C4-2B (cell line): ENCODE data around the gene PGBD5.

ENCODE experiments used
- H3K27ac ChIP-seq: fragments of 450-650 bp; 2 replicates; pipeline ENCODE4 v1.5.1; 2017
- CTCF ChIP-seq: fragments of 450-650 bp; conservative IDR thresholded peaks from 2 replicates; pipeline ENCODE4 v1.5.1; 2017; ENCODE audit warnings: mild to moderate bottlenecking
- ZFX ChIP-seq: fragments of 450-650 bp; IDR thresholded peaks from 2 replicates; pipeline ENCODE4 v1.6.1; 2017

PGBD5 gene

GRCh38 chr1:230345139-230345885, 80.8 kb downstream of the PGBD5 start:
- H3K27ac ChIP-seq: no peak overlapping the region
- TF ChIP-seq CTCF: no peak
- TF ChIP-seq ZFX: no peak

DNA sequence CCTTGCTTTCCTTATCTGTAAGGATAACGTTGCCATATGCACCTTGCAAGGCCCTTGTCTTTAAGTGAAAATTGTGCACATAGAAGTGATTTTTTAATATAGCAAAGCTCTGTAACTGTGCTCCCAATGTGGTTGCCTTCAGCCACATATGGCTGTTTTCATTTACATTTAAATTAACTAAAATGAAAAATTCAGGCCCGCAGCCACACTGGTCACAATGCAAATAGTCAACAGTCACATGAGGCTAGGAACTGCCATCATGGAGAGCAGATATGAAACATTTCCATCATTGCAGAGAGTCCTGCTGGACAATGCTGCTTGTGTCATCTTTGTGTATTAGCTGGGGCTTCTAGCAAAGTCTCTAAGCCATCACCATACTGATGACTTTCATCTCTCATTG, 83.4 kb downstream of the PGBD5 start:
- H3K27ac ChIP-seq: no peak overlapping the region
- TF ChIP-seq CTCF (no peak), ZFX (no peak)

DNA sequence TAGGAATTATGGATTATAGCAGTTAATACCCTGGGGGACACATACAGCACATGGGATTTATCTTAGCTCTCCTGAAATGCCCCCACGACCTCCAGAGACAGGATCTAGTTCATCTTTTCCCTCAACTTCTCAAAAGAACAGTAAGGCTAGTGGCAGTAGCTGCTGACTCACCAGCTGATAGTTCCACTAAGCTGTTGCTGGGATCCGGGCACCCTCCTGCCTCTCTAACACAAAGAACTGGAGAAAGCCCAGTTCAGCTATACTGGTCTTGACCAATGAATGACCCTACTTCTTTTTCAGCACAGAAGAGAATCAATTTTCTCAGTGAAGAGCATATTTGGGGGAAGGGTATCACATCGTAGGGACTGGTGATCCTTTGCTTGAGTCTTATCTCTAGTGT, 84.1 kb downstream of the PGBD5 start:
- TF ChIP-seq CTCF (no peak), ZFX (no peak)
- H3K27ac ChIP-seq: no peak overlapping the region

DNA sequence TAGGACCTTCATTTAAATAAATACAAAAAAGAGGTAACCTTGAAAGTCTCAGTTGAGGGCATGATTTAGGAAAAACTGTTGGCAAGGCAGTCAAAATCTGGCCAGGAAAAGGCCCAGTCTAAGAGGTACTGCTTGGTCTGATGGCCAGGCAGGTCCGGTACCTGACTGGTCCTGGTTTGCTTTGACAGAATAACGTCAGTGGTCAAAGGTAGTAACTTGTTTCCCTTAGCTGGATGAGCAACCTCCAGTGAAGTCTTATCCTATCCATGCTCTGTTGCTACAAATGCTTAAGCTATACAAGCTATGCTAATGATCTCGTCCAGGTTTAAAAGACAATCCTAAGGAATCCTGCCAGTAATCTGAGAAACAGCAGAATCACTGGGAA, 85.0 kb downstream of the PGBD5 start:
- H3K27ac ChIP-seq: no peak overlapping the region

DNA sequence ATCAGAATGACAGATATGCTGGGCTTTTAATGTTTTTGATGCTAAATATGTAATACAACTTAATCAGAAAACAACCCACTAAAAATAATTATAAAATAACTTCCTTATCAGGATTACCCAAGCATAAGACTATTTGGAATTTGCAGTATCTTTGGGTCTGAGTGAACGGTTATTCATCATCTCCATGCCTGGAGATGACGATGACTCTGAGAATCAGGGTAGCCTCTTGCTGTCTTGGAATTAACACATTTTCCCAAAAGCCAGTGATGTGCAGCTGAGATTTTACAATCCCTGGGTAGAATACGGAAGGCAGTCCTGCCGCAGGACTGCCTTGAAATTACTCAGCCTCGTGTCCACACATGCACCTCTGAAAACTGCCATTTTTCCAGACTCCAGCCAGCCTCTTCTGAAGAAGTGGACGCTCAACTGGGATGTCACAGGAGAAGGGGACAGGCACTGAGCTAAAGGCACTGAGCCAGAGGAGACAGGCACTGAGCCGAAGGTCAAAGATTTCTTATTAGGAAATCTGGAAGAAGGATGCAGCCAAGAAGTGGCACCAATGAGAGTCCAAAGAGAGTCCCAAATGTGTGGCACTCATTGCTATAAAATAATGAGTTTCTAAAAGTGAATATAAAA, 85.5 kb downstream of the PGBD5 start:
- TF ChIP-seq CTCF (no peak), ZFX (no peak)
- no peak overlapping the region for H3K27ac ChIP-seq

More for the DNA sequence above, 85.0 kb downstream of the PGBD5 start:
- TF ChIP-seq ZFX: no peak
- TF ChIP-seq CTCF: no peak

DNA sequence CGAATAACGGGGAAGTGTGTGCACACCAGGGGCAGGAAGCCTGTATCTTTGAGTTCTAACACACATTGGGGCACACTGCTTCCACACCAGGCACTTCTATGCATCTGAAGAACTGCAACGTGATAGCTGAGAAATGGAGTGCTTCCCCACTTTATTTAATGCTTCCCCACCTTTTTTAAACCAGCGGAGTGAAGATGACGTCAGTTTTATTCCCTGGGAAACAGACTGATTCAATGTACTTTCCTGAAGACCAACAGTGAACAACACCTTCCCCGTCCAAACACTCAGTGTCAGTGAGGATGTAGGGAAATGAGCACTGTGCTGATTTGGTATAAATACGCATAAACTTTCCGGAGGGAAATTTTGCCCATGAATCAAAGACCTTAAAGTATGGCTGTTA, 87.1 kb downstream of the PGBD5 start:
- H3K27ac ChIP-seq: no peak overlapping the region
- no peak for TF ChIP-seq CTCF
- TF ChIP-seq ZFX: no peak

- H3K27ac ChIP-seq: no peak overlapping the region
- TF ChIP-seq CTCF: no peak
- TF ChIP-seq ZFX: no peak
These were observed 88.9 kb downstream of the PGBD5 start for GRCh38 chr1:230337266-230337665.
